GM18867 (cell line): ENCODE results near the gene DYNAP.
A peak's percentile ranks its signal among the peaks of the same experiment; 100 is the strongest.

Experiments
- ATAC-seq: cut with Tn5 transposase; IDR thresholded peaks from one replicate; pipeline ENCODE4 v1.9.1; 2021; ENCODE audit warnings: mild to moderate bottlenecking, moderate library complexity; ENCODE audit not compliant: unreplicated experiment

The DYNAP gene

GRCh38 chr18:54630963-54631362 lies 39.9 kb downstream of the DYNAP start:
- no peak for ATAC-seq

GRCh38 chr18:54636217-54636616 lies 45.2 kb downstream of the DYNAP start:
- ATAC-seq = no peak

- ATAC-seq = no peak
Observed at GRCh38 chr18:54641734-54642133, 50.7 kb downstream of the DYNAP start.

- peak; percentile 73 for ATAC-seq
Observed at GRCh38 chr18:54647176-54647575, 56.1 kb downstream of the DYNAP start.
